Ishikawa (cell line): Measurements from ENCODE around the gene ARMS2.
A peak's percentile ranks its signal among the peaks of the same experiment; 100 is the strongest.

Experiments used
- CEBPB ChIP-seq: IDR thresholded peaks from 2 replicates; pipeline ENCODE4 v1.6.1; 2012
- CREB1 ChIP-seq: IDR thresholded peaks from 2 replicates; pipeline ENCODE4 v1.6.1; 2012; ENCODE audit warnings: low read depth
- EGR1 ChIP-seq: IDR thresholded peaks from 2 replicates; pipeline ENCODE4 v1.6.1; 2012
- EP300 ChIP-seq: IDR thresholded peaks from 2 replicates; pipeline ENCODE4 v1.6.1; 2012; ENCODE audit warnings: borderline replicate concordance
- FOXM1 ChIP-seq: IDR thresholded peaks from 2 replicates; pipeline ENCODE4 v1.6.1; 2012; ENCODE audit warnings: low read depth, borderline replicate concordance
- NFIC ChIP-seq: IDR thresholded peaks from 2 replicates; pipeline ENCODE4 v1.6.1; 2012
- RAD21 ChIP-seq: IDR thresholded peaks from 2 replicates; pipeline ENCODE4 v1.6.1; 2012; ENCODE audit warnings: low read depth
- REST ChIP-seq: IDR thresholded peaks from 2 replicates; pipeline ENCODE4 v1.6.1; 2012; ENCODE audit warnings: low read depth, mild to moderate bottlenecking
- TAF1 ChIP-seq: IDR thresholded peaks from 2 replicates; pipeline ENCODE4 v1.6.1; 2012; ENCODE audit warnings: low read depth, mild to moderate bottlenecking
- TCF12 ChIP-seq: IDR thresholded peaks from 2 replicates; pipeline ENCODE4 v1.6.1; 2012; ENCODE audit warnings: low read depth
- TEAD4 ChIP-seq: IDR thresholded peaks from 2 replicates; pipeline ENCODE4 v1.6.1; 2012
- YY1 ChIP-seq: IDR thresholded peaks from 2 replicates; pipeline ENCODE4 v1.6.1; 2012; ENCODE audit warnings: low read depth
- ZBTB7A ChIP-seq: IDR thresholded peaks from 2 replicates; pipeline ENCODE4 v1.6.1; 2012; ENCODE audit warnings: low read depth
- TF ChIP-seq, protein P1 (sequence below): IDR thresholded peaks from 2 replicates; pipeline ENCODE4 v1.6.1; 2012
- TF ChIP-seq, protein P2 (sequence below): IDR thresholded peaks from 2 replicates; pipeline ENCODE4 v1.6.1; 2012

Gene ARMS2

GRCh38 chr10:122487174-122487765 is 32.8 kb downstream of the ARMS2 start:
- no peak for TF ChIP-seq TEAD4
- TF ChIP-seq, protein P1, sequence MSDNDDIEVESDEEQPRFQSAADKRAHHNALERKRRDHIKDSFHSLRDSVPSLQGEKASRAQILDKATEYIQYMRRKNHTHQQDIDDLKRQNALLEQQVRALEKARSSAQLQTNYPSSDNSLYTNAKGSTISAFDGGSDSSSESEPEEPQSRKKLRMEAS: peak; percentile 88
- TF ChIP-seq, protein P2, sequence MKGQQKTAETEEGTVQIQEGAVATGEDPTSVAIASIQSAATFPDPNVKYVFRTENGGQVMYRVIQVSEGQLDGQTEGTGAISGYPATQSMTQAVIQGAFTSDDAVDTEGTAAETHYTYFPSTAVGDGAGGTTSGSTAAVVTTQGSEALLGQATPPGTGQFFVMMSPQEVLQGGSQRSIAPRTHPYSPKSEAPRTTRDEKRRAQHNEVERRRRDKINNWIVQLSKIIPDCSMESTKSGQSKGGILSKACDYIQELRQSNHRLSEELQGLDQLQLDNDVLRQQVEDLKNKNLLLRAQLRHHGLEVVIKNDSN: peak; percentile 81
- no peak for TF ChIP-seq REST

GRCh38 chr10:122490268-122490667 is 35.8 kb downstream of the ARMS2 start:
- TF ChIP-seq YY1 (no peak), EGR1 (no peak), CEBPB (no peak), REST (no peak), RAD21 (no peak), NFIC (no peak), TEAD4 (no peak), CREB1 (no peak), EP300 (no peak), ZBTB7A (no peak), TCF12 (no peak), TAF1 (no peak), FOXM1 (no peak)
- TF ChIP-seq, protein P2: no peak
- TF ChIP-seq, protein P1: no peak

DNA sequence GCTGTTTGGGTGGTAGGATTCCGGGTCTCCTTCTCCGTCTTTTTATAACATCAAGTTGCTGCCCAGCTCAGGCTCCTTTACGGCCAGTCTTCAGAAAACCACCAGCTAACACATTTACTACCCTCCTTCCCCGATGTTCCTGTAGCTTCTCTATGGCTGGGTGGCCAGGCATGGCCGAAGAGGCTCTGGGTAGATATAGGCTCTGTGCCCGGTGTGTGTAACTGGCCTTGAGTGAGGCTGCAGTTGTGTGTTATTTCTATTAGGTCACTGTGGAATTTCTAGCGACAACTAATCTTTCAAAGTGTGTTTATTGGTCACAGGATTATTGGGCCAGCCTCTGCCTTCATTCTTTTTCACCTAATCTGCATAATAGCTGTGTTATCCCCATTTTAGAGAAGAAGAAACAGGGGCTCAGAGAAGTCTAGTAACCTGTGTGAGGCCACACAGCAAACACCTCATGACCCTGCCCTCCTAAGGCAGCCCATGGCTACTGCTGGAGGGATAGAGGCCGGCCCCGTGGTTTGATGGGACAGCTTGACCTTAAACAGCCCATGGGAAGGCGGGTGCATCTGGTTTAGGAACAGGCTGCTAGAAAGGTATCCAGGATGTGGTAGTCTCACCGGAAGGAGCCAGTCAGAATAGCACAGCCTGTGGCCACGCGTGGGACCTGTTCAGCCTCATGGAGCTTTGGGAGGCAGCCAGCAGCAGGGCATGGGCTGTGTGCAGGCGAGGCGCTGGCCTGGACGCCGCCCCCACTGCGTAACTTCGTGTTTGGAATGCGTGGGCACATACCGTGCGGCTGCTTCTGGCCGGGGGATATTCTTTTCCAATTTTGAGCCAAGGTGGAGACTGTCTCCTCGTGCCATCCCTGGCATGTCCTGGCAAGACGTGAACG is 36.6 kb downstream of the ARMS2 start:
- TF ChIP-seq NFIC (no peak), EGR1 (peak; percentile 42; the same call in 1 of the 2 replicates), TCF12 (no peak)
- TF ChIP-seq, protein P1: 0 out of 2 replicates have a peak, but pooled peaks have one; percentile 54

DNA sequence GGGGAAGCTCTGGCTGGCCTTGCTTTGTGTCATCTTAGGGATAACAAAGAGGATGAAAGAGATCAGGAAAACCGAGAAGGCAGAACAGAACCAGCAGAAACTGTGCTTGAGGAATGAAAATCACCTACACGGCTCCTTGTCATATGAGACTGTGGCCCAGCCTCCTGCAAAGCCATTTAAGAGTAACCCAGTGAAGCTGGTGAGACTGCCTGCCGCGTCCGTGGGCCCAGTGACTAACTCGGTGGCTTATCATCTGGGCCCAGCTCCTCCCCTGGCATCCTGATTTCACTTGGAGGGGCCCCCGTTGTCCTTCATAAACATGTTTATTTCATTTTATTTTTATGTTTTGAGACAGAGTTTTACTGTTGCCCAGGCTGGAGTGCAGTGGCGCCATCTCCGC is 37.6 kb downstream of the ARMS2 start:
- TF ChIP-seq REST (no peak), TAF1 (no peak), NFIC (no peak)

DNA sequence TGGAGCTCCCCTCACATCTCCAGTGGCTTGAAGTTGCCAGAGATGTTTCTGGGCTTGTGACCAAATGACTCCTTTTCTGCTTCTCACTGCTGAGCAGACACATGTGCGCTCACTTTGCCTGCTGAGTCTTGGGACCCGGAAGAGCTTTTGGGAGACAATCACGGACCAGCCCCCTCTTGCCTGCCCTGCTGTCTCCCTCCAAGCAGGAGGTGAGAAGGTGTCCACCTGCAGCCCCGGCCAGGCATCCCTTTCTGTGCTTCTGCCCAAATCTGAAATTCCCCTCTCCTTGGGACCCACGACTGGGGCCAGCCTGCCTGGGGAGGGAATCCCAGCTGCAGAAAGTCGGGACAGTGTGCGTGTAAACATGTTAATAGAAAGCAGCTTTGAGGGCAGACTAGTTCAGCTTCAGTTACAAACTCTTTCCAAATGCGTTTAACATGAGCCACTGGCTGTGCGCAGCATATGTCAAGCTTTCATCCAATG is 38.6 kb downstream of the ARMS2 start:
- TF ChIP-seq CREB1 (no peak), ZBTB7A (no peak), REST (no peak), TEAD4 (no peak), EP300 (no peak), CEBPB (no peak), FOXM1 (no peak), TAF1 (no peak), TCF12 (no peak), EGR1 (no peak), RAD21 (no peak), YY1 (no peak), NFIC (no peak)
- TF ChIP-seq, protein P1: no peak
- TF ChIP-seq, protein P2: no peak
